ENCODE results near the gene MAST4.
"Not testable (repeated sequence)": the region's sequence is repeated elsewhere in the genome, so short reads cannot be mapped to it uniquely, and the experiment has no call there.

GRCh38 chr5:67127347-67127895 lies 531.2 kb downstream of the MAST4 start:
- TF ChIP-seq, protein P1, sequence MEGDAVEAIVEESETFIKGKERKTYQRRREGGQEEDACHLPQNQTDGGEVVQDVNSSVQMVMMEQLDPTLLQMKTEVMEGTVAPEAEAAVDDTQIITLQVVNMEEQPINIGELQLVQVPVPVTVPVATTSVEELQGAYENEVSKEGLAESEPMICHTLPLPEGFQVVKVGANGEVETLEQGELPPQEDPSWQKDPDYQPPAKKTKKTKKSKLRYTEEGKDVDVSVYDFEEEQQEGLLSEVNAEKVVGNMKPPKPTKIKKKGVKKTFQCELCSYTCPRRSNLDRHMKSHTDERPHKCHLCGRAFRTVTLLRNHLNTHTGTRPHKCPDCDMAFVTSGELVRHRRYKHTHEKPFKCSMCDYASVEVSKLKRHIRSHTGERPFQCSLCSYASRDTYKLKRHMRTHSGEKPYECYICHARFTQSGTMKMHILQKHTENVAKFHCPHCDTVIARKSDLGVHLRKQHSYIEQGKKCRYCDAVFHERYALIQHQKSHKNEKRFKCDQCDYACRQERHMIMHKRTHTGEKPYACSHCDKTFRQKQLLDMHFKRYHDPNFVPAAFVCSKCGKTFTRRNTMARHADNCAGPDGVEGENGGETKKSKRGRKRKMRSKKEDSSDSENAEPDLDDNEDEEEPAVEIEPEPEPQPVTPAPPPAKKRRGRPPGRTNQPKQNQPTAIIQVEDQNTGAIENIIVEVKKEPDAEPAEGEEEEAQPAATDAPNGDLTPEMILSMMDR (IDR thresholded peaks at IDR 0.05): not testable (repeated sequence)
- not testable (repeated sequence) for TF ChIP-seq POLR2A (IDR thresholded peaks at IDR 0.05)

All from uterus (tissue), 2 donors.